GM23248 (cell line): Measurements from ENCODE around the gene TACR1.

Experiments used
- EZH2 ChIP-seq: fragments of 200-600 bp; sonication (generic); IDR thresholded peaks from 2 replicates; pipeline ENCODE4 v1.6.1; 2018; ENCODE audit warnings: antibody characterized with exemption, mild to moderate bottlenecking; ENCODE audit not compliant: insufficient read depth, poor library complexity, severe bottlenecking
- EZH2phosphoT487 ChIP-seq: fragments of 200-600 bp; sonication (generic); IDR thresholded peaks from 2 replicates; pipeline ENCODE4 v1.6.1; 2018; ENCODE audit warnings: antibody characterized with exemption, moderate library complexity, mild to moderate bottlenecking, low read depth; ENCODE audit not compliant: insufficient read depth

- TF ChIP-seq EZH2 (no peak), EZH2phosphoT487 (no peak)
Measured at GRCh38 chr2:75139171-75139570, 60.1 kb downstream of the TACR1 start.
